ENCODE results near the gene WWOX.

- TF ChIP-seq CTCF (IDR thresholded peaks at IDR 0.05; ENCODE audit: poor library complexity, severe bottlenecking): no peak
- no peak for TF ChIP-seq SMC3 (conservative IDR thresholded peaks at IDR 0.05; ENCODE audit: poor library complexity)
- no peak for TF ChIP-seq EZH2 (IDR thresholded peaks at IDR 0.05; ENCODE audit: borderline replicate concordance, insufficient read depth, low read length, poor library complexity, severe bottlenecking)
- TF ChIP-seq EP300 (conservative IDR thresholded peaks at IDR 0.05; ENCODE audit: poor library complexity, severe bottlenecking): no peak
- no peak for TF ChIP-seq MXI1 (conservative IDR thresholded peaks at IDR 0.05; ENCODE audit: poor library complexity, severe bottlenecking)
- TF ChIP-seq RAD21 (conservative IDR thresholded peaks at IDR 0.05): no peak
Observed at GRCh38 chr16:78571898-78572358, 472.5 kb downstream of the WWOX start.

Measured in neural cell (in vitro differentiated cells).